Measurements from ENCODE around the gene ASL.
A peak's percentile ranks its signal among the peaks of the same experiment; 100 is the strongest.
"Not testable (repeated sequence)": the region's sequence is repeated elsewhere in the genome, so short reads cannot be mapped to it uniquely, and the experiment has no call there.

The ASL gene

DNA sequence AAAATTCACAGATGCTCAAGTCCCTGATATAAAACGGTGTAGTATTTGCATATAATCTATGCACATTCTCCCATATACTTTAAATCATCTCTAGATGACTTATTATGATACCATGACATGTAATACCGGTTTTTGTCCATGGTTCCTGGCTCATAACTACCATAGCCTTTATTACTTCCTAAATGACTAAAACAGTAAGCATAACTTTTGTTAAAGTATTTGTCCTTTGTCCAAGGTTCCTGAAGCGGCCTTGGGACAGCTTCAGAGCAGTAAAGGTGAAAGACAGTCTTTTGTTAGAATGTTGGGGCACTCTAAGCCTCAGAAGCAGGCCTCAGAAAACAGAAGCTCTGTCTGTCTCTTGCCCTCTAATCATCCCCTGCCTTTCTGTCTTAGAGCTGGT lies 43.0 kb downstream of the ASL start:
- no peak for DNase-seq

DNA sequence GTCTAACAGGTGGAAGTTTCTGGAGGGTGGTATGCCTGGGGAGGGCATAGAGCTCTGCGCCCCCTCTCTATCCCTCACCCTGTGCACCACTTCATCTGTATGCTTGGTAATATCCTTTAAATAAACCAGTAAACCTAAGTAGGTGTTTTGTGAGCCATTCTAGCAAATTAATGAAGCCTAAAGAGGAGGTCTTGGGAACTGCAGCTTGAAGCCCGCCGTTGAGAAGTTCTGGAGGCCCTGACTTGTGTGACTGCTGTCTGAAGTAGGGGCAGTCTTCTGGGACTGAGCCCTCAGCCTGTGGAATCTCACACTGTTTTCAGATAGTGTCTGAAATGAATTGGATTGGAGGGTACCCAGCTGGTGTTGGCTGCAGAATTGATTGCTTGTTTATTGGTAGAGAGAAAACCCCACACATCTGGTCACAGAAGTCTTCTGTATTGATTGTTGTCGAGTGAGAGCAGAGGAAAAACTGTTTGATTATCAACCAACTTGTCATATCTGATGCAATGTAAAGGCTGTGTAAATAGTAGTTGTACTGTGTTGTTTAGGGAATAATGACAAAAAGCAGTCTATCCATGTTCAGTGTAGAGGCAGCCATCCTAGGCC lies 43.7 kb downstream of the ASL start:
- no peak for DNase-seq

DNA sequence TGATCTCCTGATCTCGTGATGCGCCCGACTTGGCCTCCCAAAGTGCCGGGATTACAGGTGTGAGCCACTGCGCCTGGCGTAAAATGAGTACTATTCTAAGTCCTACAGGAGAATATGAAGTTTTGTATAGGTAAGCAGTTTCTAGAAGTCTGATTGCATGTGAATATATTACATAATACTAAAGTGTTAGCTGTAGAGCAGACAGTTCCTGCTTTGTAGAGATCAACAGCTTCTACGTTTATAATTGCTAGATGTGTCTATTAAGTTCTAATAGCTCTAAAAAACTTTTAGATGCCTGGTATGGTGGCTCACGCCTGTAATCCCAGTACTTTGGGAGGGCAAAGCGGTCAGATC lies 47.5 kb downstream of the ASL start:
- DNase-seq, result no peak

DNA sequence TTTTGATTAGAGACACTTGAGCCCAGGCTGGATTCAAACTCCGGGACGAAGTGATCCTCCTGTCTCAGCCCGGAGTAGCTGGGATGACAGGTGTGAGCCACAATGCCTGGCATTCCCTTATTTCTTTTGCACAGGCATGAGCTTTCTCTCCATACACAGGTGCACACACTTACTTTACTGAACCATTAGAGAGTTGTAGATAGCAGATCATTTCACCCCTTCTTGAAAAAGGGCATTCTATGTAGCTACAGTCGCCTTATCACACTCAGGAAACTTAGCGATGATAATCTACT lies 48.9 kb downstream of the ASL start:
- DNase-seq, result not testable (repeated sequence)

DNA sequence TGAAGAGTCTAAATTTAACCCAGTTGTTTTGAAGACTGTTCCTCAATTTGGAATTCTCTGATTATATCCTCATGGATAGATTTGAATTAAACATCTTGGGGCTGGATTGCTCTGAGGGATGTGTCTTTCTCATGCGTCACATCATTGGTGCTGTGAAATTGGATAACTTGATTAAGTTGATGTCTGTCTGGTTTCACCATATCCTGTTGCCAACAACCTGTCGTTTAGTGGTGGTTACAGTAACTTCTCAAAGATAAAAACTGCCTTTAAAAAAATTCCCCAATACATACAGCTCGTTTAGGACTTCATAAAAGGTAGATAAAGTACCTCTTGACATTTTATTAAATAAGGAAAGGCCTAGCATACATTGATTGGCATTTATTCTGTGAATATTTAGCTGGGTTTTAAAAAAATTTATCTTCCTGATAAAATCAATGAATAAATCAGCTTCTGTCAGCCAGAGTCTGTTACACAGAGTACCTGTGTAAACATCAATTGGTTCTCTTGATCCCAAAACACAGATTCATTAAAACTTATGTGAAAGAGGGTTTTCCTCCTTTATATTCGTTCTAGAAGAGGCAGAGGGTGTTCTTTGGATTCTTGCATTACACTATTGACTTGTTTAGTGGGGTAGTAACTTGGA lies 49.6 kb downstream of the ASL start:
- no peak for DNase-seq

DNA sequence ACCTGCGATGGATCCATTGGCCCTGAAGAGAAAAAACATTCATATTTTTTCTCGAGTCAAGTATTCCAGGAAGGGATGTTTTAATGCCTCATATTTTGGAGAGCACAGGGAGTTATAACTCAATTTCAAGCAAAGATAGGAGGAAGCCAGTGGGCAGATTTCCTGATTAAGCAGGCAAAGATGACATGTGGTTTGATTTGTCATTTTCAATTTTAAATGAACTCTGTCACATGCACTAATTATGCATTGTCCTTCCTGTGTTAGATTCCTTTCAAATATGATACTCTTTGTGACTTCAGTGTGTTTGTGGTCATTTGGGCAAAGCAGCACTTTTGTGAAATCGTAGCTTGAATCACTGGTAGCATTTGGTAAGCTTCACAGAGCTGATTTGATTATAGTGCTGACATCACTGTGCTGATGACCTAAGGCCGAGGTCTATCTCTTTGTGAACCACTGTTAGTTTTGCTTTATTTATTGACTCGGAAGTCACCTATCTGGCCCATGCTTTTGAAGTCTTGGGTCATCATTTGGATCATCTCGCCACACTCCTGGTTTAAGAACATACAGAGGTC lies 50.2 kb downstream of the ASL start:
- not testable (repeated sequence) for DNase-seq

DNA sequence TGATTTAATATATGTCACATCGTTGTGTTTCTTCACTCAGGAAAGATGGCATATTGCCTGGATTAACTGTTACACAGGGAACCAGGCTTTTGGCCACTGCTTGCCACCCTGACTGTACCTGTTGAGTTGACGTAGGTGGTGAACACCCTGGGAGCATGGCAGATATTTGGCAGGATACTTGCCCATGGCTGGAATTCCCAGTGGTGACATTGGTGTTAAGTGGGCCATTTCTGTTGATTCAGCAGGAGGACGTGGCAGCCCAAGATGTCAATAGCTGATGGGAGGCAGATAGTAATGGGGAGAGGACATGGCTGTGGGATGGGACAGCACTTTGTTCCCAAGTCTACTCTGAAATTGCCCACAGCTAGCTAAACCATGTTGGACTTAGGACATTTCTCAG lies 51.6 kb downstream of the ASL start:
- not testable (repeated sequence) for DNase-seq

DNA sequence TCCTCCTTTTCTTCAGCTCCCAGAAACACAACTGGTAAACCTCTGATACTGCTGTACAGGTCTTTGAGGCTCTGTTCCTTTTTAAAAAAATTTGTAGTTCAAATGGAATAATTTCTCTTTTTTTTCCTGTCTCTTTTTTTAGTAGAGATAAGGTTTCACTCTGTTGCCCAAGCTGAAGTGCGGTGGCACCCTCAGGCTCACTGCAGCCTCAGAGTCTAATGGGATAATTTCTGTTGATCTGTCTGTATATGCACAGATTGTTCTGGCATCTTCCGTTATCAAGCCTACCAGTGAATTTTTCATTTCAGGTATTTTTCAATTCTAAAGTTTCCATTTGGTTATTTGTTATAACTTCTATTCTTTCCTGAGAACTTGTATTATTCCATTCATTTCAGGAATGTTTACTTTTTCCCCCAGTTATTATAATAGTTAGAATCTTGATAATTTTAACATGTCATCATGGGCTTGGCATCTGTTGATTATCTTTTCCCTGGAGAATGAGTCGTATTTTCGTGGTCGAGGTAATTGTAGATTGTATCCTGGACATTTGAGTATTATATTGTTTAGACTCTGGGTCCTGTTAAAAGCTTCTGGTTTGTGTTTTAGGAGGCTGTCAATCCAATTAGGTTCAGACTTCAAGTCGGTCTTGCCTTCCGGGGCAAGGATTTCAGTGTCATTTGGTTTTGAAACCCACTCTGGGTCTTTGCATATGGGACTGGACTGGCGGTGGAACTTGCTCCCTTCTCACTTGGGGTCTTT lies 63.6 kb downstream of the ASL start:
- no peak for DNase-seq

DNA sequence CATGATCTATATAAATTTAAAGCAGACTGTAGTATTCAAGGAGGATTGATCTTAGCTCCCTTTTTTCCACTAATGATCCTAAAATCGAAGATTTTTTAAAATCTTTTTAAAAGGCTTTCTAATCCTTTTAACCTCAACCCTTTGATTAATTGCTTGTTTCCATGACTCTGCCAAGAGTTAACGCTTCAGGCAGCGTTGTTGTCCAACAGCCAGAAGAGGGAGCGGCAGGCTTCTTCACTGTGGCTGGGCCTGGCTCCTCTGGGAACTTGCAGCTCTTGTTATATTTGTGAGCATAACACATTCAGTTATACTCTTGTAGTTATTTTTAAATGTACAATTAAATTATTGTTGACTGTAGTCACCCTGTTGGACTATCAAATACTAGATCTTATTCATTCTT lies 65.3 kb downstream of the ASL start:
- peak in 44 of 56 donors; percentile 2 to 75 (median 18) for DNase-seq

DNA sequence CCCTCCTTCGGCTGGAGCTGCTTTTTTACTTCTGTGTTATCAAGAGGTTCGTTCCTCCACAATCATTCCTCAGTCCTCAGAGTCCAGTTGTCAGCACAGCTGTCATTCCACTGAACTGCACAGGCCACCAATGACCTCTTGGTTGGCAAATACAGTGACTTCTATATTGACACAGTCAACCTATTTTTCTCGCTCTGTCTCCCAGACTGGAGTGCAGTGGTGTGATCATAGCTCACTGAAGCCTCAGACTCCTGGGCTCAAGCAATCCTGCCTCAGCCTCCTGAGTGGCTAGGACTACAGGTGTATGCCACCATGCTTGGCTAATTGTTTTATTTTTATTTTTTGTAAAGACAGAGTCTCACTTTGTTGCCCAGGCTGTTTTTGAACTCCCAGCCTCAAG lies 66.7 kb downstream of the ASL start:
- DNase-seq, result no peak

DNA sequence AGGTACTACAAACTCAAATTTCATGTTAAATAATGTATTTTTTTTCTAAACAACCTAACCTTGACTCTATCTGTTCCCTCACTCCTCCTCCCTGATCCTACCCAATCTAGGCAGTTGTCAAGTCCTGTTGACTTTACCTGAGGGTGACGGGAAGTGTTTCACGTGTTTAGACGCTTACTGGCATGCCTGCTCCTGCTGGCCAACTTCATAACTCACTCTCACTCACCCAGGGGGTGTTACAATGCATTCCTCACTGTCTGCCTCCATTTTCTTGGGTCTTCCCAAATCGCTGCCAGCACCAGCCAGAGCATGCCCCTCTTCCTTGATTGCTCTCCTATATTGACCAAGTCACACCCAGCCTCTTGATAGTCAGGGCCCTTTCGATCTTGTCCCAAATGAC lies 67.4 kb downstream of the ASL start:
- DNase-seq, result no peak
